AG09309 (cell line): Measurements from ENCODE around the gene TWIST1.

Experiments used
- DNase-seq: peaks from one replicate; pipeline ENCODE4 v3.0.0-alpha.2; 2010; ENCODE audit warnings: low read depth
- H3K4me3 ChIP-seq: 2 replicates; pipeline ENCODE4 v1.5.1; 2011; ENCODE audit warnings: mild to moderate bottlenecking, low read depth, low read length, moderate library complexity; ENCODE audit not compliant: control insufficient read depth
- TF ChIP-seq, protein P1 (sequence below): IDR thresholded peaks from 2 replicates; pipeline ENCODE4 v1.5.1; 2011; ENCODE audit warnings: mild to moderate bottlenecking, low read depth, low read length, inconsistent platforms; ENCODE audit not compliant: insufficient read depth, control insufficient read depth; ENCODE audit errors: missing control alignments

The TWIST1 gene

DNA sequence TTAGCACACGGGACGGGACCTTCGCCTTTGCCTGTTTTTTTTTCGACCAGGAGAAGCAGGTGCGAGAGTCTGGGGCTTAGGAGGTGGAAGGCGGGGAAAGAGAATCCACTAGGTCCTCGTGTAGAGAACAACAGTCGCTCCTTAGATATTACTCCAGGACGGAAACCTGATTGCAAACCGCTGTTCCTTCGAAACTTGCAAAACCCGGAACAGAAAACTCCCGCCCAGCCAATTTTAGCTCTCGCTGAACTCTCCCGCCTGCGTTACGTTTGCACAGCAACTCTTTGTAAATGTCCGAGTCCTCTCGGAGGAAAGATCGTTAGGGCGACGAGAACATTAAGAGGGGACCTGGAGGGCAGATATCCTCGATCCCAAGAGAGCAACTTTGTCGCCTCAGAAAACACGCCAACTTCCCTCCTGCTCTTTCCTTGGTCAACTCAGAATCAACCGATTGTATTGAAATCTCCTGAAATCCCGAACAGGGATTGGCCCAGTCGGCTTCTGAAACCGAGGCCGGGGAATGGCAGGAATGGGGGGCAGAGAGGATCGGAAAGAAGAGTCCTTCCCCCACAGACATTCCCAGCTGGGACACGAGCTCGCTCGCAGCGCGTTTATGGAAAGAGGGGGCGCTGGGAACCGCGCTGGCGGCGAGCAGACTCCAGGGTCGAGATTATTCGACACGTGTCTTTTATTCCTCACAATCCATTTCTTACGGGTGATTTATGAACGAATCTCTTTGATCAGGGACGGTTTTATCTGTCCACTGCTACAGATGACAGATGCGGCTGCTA lies 9.9 kb downstream of the TWIST1 start:
- H3K4me3 ChIP-seq, result peak overlapping the region; percentile 50
- TF ChIP-seq, protein P1, sequence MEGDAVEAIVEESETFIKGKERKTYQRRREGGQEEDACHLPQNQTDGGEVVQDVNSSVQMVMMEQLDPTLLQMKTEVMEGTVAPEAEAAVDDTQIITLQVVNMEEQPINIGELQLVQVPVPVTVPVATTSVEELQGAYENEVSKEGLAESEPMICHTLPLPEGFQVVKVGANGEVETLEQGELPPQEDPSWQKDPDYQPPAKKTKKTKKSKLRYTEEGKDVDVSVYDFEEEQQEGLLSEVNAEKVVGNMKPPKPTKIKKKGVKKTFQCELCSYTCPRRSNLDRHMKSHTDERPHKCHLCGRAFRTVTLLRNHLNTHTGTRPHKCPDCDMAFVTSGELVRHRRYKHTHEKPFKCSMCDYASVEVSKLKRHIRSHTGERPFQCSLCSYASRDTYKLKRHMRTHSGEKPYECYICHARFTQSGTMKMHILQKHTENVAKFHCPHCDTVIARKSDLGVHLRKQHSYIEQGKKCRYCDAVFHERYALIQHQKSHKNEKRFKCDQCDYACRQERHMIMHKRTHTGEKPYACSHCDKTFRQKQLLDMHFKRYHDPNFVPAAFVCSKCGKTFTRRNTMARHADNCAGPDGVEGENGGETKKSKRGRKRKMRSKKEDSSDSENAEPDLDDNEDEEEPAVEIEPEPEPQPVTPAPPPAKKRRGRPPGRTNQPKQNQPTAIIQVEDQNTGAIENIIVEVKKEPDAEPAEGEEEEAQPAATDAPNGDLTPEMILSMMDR, result no peak
- no peak for DNase-seq

DNA sequence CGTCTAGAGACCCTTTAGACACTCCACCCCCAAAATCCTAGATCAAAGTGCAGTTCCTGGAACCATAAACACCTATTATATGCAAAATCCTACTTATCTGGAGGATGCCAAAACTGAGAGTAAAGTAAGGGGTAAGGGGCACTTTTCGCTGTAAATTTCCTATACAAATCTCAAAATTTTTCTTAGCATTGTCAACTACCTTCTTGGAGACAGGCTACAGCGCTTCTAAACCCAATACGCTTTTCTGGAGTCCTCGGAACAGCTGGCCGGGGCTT lies 10.4 kb downstream of the TWIST1 start:
- DNase-seq, result no peak
- TF ChIP-seq, protein P1, result no peak
- peak overlapping the region; percentile 50 for H3K4me3 ChIP-seq

DNA sequence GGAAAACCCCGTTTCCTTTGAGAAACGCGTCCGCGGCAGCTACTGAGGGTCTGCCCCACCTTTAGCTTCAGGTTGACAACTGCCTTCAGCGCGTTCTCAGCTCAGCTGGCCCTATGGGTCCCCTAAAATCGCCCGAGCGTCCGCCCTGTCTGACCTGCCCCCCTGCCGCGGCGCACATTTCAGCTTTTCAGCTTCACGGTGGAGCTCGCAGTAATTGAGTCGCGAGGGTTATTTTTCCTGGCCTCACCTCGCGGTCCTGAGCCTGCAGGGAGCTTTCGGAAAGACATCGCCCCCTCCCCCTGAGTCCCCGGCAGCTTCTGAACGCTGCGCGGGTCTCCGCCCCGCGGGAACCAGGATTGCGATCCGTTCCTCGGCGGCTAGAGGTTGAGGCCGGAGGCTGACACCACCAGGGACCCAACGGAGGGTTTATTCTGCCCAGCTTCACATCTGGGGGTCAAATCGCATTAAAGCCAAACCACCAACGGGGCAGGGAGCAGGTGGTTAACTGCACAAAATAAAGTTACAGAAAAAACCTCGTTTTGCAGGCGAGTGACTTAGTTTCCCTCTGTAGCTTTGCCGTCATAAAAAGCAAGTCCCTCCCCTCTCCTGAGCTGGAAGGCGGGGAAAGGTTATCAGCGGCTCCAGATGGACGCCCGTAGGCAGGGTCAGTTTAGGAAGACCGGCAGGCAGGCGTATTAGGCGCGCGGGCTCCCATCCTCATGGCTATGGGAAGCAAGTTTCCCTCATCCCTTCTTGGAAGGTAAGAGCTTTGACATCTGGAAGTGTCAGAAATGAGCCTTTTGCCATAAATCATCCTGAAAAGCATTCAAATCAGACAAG lies 11.0 kb downstream of the TWIST1 start:
- no peak for DNase-seq

DNA sequence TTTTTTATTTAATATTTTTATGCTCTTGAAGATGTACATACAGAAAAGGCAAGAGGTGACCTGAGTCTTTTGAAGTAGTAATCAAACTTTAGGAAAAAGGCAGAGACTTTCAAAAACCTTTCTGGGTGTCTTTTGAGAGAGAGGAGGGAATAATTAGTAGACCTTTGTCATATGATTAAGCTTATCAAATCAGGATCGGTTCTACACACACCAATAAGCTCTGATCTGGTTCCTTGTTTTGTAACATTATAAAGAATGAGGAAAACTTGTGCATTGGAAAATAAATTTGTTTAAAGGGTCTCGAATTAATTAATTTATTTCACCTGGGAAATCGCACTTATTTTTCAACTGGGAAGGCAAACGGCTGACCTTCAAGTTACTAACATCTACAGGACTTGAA lies 11.9 kb downstream of the TWIST1 start:
- DNase-seq, result no peak
- TF ChIP-seq, protein P1, result no peak
- no peak overlapping the region; the same call in 1 of the 2 replicates for H3K4me3 ChIP-seq

More for the DNA sequence above, 11.0 kb downstream of the TWIST1 start:
- TF ChIP-seq, protein P1, result no peak
- H3K4me3 ChIP-seq, result peak overlapping the region; percentile 50

DNA sequence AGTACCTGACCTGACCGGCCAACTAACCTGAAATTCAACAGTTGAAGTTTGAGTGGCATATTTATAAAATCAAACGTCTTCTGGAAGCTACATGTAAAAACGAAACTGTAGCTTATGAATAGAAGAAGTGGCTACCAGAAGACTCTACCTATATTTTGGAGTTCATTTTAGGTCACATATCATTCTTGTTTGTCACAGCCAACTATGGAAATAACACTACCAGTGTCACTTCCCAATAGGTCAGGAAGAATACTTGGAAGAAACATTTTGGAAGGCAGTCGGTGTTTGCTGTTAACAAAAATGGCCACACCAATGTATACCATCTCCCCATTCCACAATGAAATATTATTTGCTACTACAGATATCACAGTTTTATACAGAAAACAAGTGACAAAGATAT lies 12.6 kb downstream of the TWIST1 start:
- H3K4me3 ChIP-seq, result no peak overlapping the region

DNA sequence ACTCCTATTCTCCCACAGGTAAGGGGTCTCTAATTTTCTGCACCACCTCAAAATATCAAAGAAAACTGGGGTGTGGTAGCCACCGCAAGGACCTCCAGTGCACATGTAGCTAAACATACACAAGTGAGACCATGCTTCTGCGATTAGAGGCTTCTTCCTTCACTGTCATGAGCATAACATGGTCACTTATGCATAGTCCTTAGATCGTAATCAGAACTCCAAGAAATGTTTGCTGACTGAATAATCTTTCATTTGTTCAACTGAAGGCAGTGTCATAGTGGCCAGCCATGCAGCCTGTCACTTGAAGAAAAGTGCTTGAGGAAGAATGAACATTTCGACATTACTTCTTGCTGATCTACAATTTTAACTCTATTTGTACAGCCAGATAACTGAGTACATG lies 14.6 kb downstream of the TWIST1 start:
- no peak overlapping the region for H3K4me3 ChIP-seq
- no peak for DNase-seq
- TF ChIP-seq, protein P1, result no peak

More for the DNA sequence above, 12.6 kb downstream of the TWIST1 start:
- DNase-seq, result no peak
- TF ChIP-seq, protein P1, result no peak
